ENCODE results near the gene STAG3.
"Not testable (repeated sequence)": the region's sequence is repeated elsewhere in the genome, so short reads cannot be mapped to it uniquely, and the experiment has no call there.

The STAG3 gene

GRCh38 chr7:100176096-100177044 lies 1.3 kb upstream of the STAG3 start:
- Histone ChIP-seq H3K9ac (ENCODE audit: low read depth, low read length) (peak overlapping the region; percentile 71), H3K4me3 (ENCODE audit: low read depth, low read length) (peak overlapping the region; percentile 92), H3K9me3 (ENCODE audit: control insufficient read depth, insufficient read depth, low read length) (no peaks in the 10 kb centered on the region), H3K27ac (ENCODE audit: low read depth, low read length) (peak overlapping the region; percentile 82), H3K36me3 (ENCODE audit: control insufficient read depth, insufficient read depth, low read length) (peaks cover 22% of the 10 kb centered on the region), H3K4me1 (ENCODE audit: control insufficient read depth, insufficient read depth, low read length) (peaks cover 8% of the 10 kb centered on the region; the same call in 1 of the 2 replicates), H3K27me3 (ENCODE audit: control insufficient read depth, insufficient read depth, low read length) (peaks cover 14% of the 10 kb centered on the region)

GRCh38 chr7:100180084-100180483 lies 2.4 kb downstream of the STAG3 start:
- not testable (repeated sequence) for H3K9ac ChIP-seq (ENCODE audit: low read depth, low read length)

DNA sequence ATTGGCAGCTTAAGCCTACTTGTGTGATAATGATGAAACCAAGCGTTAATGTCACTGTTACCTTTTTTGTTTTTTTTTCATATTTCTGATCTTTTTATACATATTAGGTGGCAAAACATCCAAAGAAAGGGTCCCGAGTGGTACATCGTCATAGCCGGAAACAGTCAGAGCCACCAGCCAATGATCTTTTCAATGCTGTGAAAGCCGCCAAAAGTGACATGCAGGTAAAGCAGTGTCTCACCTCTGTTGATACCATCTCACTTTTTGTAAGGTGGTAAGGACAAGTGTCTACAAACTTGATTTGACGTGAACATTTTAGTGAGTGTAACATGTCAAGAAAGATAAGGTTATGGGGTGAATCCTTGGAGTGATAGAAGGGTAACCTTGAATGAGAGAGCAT lies 4.9 kb downstream of the STAG3 start:
- H3K27me3 ChIP-seq (ENCODE audit: control insufficient read depth, insufficient read depth, low read length) = peaks cover 13% of the 10 kb centered on the region
- not testable (repeated sequence) for H3K36me3 ChIP-seq (ENCODE audit: control insufficient read depth, insufficient read depth, low read length); H3K4me1 ChIP-seq (ENCODE audit: control insufficient read depth, insufficient read depth, low read length); H3K9ac ChIP-seq (ENCODE audit: low read depth, low read length); H3K9me3 ChIP-seq (ENCODE audit: control insufficient read depth, insufficient read depth, low read length); H3K27ac ChIP-seq (ENCODE audit: low read depth, low read length); H3K4me3 ChIP-seq (ENCODE audit: low read depth, low read length)

More at GRCh38 chr7:100180084-100180483, 2.4 kb downstream of the STAG3 start:
- H3K4me3 ChIP-seq (ENCODE audit: low read depth, low read length); H3K36me3 ChIP-seq (ENCODE audit: control insufficient read depth, insufficient read depth, low read length); H3K9me3 ChIP-seq (ENCODE audit: control insufficient read depth, insufficient read depth, low read length); H3K27ac ChIP-seq (ENCODE audit: low read depth, low read length): not testable (repeated sequence)
- H3K4me1 ChIP-seq (ENCODE audit: control insufficient read depth, insufficient read depth, low read length) = peaks cover 14% of the 10 kb centered on the region; the same call in 1 of the 2 replicates
- H3K27me3 ChIP-seq (ENCODE audit: control insufficient read depth, insufficient read depth, low read length) = peaks cover 14% of the 10 kb centered on the region

DNA sequence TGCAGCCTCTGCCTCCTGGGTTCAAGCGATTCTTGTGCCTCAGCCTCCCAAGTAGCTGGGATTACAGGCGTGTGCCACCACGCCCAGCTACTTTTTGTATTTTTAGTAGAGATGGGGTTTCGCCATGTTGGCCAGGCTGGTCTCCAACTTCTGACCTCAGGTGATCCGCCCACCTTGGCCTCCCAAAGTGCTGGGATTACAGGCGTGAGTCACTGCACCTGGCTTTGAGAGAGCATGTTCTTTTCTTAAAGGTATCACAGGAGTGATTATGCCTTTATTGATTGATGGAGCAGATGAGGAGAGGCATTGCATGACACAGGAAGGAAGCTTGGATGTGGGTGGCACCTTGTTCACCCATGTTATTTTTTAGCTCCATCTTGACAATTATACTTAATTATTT lies 5.4 kb downstream of the STAG3 start:
- not testable (repeated sequence) for H3K36me3 ChIP-seq (ENCODE audit: control insufficient read depth, insufficient read depth, low read length); H3K9ac ChIP-seq (ENCODE audit: low read depth, low read length); H3K9me3 ChIP-seq (ENCODE audit: control insufficient read depth, insufficient read depth, low read length); H3K4me1 ChIP-seq (ENCODE audit: control insufficient read depth, insufficient read depth, low read length); H3K4me3 ChIP-seq (ENCODE audit: low read depth, low read length); H3K27me3 ChIP-seq (ENCODE audit: control insufficient read depth, insufficient read depth, low read length); H3K27ac ChIP-seq (ENCODE audit: low read depth, low read length)

- Histone ChIP-seq H3K4me1 (ENCODE audit: control insufficient read depth, insufficient read depth, low read length) (0 out of 2 replicates have a peak, but pooled peaks cover 8% of the 10 kb centered on the region), H3K9me3 (ENCODE audit: control insufficient read depth, insufficient read depth, low read length) (no peaks in the 10 kb centered on the region), H3K27ac (ENCODE audit: low read depth, low read length) (no peak overlapping the region), H3K9ac (ENCODE audit: low read depth, low read length) (no peak overlapping the region), H3K36me3 (ENCODE audit: control insufficient read depth, insufficient read depth, low read length) (no peaks in the 10 kb centered on the region), H3K4me3 (ENCODE audit: low read depth, low read length) (no peak overlapping the region), H3K27me3 (ENCODE audit: control insufficient read depth, insufficient read depth, low read length) (no peaks in the 10 kb centered on the region)
Observed at GRCh38 chr7:100185726-100186125, 8.0 kb downstream of the STAG3 start.

- Histone ChIP-seq H3K4me3 (ENCODE audit: low read depth, low read length) (no peak overlapping the region), H3K4me1 (ENCODE audit: control insufficient read depth, insufficient read depth, low read length) (no peaks in the 10 kb centered on the region), H3K9ac (ENCODE audit: low read depth, low read length) (no peak overlapping the region)
Observed at GRCh38 chr7:100189061-100189460, 11.3 kb downstream of the STAG3 start.

DNA sequence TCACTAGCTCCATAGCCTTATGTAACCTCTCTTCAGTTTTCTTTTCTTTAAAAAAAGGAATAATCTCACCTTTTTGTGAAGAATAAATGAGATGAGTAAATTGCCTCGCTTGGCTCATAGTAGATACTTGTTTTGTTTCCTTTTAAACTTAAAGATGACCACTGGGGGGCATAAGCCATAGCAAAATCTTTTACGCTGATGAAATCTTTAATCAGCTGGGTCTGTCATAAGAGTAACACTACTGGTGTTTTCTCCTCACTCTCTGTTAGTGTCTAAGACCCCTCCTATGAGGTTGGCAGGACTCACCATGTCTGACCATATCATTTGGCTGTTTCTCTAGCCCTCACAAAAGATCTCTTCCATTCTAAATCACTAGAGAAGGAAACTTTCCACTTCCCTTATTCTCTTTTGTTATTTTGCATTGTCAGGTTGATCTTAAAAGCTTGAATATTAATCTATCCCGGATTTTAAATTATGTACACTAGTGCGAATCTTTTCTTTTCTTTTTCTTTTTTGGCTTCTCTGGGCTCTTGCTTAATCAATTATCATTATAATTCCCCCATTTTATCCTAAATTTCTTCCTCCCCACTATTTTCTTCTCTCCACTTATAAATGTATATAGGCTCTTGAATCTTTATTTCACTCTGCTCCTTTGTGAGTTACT lies 12.5 kb downstream of the STAG3 start:
- no peak overlapping the region for H3K27ac ChIP-seq (ENCODE audit: low read depth, low read length)
- no peaks in the 10 kb centered on the region for H3K9me3 ChIP-seq (ENCODE audit: control insufficient read depth, insufficient read depth, low read length)
- H3K9ac ChIP-seq (ENCODE audit: low read depth, low read length) = no peak overlapping the region
- no peak overlapping the region for H3K4me3 ChIP-seq (ENCODE audit: low read depth, low read length)
- H3K36me3 ChIP-seq (ENCODE audit: control insufficient read depth, insufficient read depth, low read length) = no peaks in the 10 kb centered on the region
- H3K27me3 ChIP-seq (ENCODE audit: control insufficient read depth, insufficient read depth, low read length) = no peaks in the 10 kb centered on the region
- H3K4me1 ChIP-seq (ENCODE audit: control insufficient read depth, insufficient read depth, low read length) = no peaks in the 10 kb centered on the region

More at GRCh38 chr7:100189061-100189460, 11.3 kb downstream of the STAG3 start:
- Histone ChIP-seq H3K27ac (ENCODE audit: low read depth, low read length) (no peak overlapping the region), H3K9me3 (ENCODE audit: control insufficient read depth, insufficient read depth, low read length) (no peaks in the 10 kb centered on the region), H3K27me3 (ENCODE audit: control insufficient read depth, insufficient read depth, low read length) (no peaks in the 10 kb centered on the region), H3K36me3 (ENCODE audit: control insufficient read depth, insufficient read depth, low read length) (no peaks in the 10 kb centered on the region)

DNA sequence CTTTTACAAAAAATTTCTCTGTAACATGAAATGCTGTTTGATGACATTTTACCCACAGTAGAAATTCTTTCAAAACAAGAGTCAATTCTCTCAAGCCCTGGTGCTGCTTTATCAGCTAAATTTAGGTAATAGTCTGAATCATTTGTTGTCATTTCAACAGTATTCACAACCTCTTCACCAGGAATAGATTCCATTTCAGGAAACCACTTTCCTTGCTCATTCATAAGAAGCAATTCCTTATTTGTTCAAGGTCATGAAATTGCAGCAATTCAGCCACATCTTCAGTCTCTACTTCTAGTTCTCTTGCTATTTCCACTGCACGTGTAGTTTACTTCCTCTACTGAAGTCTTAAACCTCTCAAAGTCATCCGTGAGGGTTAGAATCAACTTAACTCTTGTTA lies 14.1 kb downstream of the STAG3 start:
- no peaks in the 10 kb centered on the region for H3K36me3 ChIP-seq (ENCODE audit: control insufficient read depth, insufficient read depth, low read length)
- H3K9me3 ChIP-seq (ENCODE audit: control insufficient read depth, insufficient read depth, low read length) = no peaks in the 10 kb centered on the region
- no peak overlapping the region for H3K4me3 ChIP-seq (ENCODE audit: low read depth, low read length)
- no peak overlapping the region for H3K27ac ChIP-seq (ENCODE audit: low read depth, low read length)
- no peak overlapping the region for H3K9ac ChIP-seq (ENCODE audit: low read depth, low read length)
- no peaks in the 10 kb centered on the region for H3K4me1 ChIP-seq (ENCODE audit: control insufficient read depth, insufficient read depth, low read length)
- no peaks in the 10 kb centered on the region for H3K27me3 ChIP-seq (ENCODE audit: control insufficient read depth, insufficient read depth, low read length)

DNA sequence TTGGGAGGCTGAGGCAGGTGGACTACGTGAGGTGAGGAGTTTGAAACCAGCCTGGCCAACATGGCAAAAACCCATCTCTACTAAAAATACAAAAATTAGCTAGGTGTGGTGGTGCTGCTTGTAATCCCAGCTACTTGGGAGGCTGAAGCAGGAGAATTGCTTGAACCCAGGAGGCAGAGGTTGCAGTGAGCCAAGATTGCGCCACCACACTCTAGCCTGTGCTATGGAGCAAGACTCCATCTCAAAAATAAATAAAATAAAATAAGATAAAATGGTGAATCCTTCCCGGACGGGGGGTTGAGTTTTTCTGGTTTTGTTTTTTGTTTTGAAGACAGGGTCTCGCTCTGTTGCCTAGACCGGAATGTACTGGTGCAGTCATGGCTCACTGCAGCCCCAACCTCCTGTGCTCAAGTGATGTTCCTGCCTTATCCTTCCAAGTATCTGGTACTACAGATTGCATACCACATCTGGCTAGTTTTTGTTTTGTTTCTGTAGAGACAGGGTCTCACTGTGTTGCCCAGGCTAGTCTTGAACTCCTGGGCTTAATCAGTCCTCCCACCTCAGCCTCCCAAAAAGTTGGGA lies 14.7 kb downstream of the STAG3 start:
- not testable (repeated sequence) for H3K4me1 ChIP-seq (ENCODE audit: control insufficient read depth, insufficient read depth, low read length); H3K9ac ChIP-seq (ENCODE audit: low read depth, low read length)

GRCh38 chr7:100192969-100193368 lies 15.3 kb downstream of the STAG3 start:
- H3K4me1 ChIP-seq (ENCODE audit: control insufficient read depth, insufficient read depth, low read length) = no peaks in the 10 kb centered on the region
- H3K9me3 ChIP-seq (ENCODE audit: control insufficient read depth, insufficient read depth, low read length) = no peaks in the 10 kb centered on the region
- H3K36me3 ChIP-seq (ENCODE audit: control insufficient read depth, insufficient read depth, low read length) = no peaks in the 10 kb centered on the region
- no peak overlapping the region for H3K27ac ChIP-seq (ENCODE audit: low read depth, low read length)
- no peaks in the 10 kb centered on the region; the same call in 1 of the 2 replicates for H3K27me3 ChIP-seq (ENCODE audit: control insufficient read depth, insufficient read depth, low read length)
- H3K9ac ChIP-seq (ENCODE audit: low read depth, low read length) = no peak overlapping the region
- H3K4me3 ChIP-seq (ENCODE audit: low read depth, low read length) = no peak overlapping the region

More for the DNA sequence above, 14.7 kb downstream of the STAG3 start:
- H3K4me3 ChIP-seq (ENCODE audit: low read depth, low read length); H3K36me3 ChIP-seq (ENCODE audit: control insufficient read depth, insufficient read depth, low read length); H3K9me3 ChIP-seq (ENCODE audit: control insufficient read depth, insufficient read depth, low read length); H3K27ac ChIP-seq (ENCODE audit: low read depth, low read length); H3K27me3 ChIP-seq (ENCODE audit: control insufficient read depth, insufficient read depth, low read length): not testable (repeated sequence)

- Histone ChIP-seq H3K36me3 (ENCODE audit: control insufficient read depth, insufficient read depth, low read length) (no peaks in the 10 kb centered on the region), H3K27ac (ENCODE audit: low read depth, low read length) (no peak overlapping the region), H3K9me3 (ENCODE audit: control insufficient read depth, insufficient read depth, low read length) (no peaks in the 10 kb centered on the region), H3K4me1 (ENCODE audit: control insufficient read depth, insufficient read depth, low read length) (no peaks in the 10 kb centered on the region), H3K9ac (ENCODE audit: low read depth, low read length) (no peak overlapping the region), H3K4me3 (ENCODE audit: low read depth, low read length) (no peak overlapping the region), H3K27me3 (ENCODE audit: control insufficient read depth, insufficient read depth, low read length) (no peaks in the 10 kb centered on the region; the same call in 1 of the 2 replicates)
Observed at GRCh38 chr7:100195222-100195621, 17.5 kb downstream of the STAG3 start.
